Suprapubic skin (tissue), 4 donors: ENCODE results near the gene C11orf24.

Experiments used
- POLR2A ChIP-seq, 2 donors: fragments of 450-650 bp; IDR thresholded peaks; one replicate each; pipeline ENCODE4 v1.6.1; 2017; ENCODE audit warnings: antibody characterized with exemption in 2 of 2, mild to moderate bottlenecking in 2 of 2, moderate library complexity in 2 of 2
- POLR2AphosphoS5 ChIP-seq, 3 donors: sonication (generic); formaldehyde crosslinking; IDR thresholded peaks; one replicate each; pipeline ENCODE4 v1.6.1; 2017; ENCODE audit warnings: antibody characterized with exemption in 3 of 3

DNA sequence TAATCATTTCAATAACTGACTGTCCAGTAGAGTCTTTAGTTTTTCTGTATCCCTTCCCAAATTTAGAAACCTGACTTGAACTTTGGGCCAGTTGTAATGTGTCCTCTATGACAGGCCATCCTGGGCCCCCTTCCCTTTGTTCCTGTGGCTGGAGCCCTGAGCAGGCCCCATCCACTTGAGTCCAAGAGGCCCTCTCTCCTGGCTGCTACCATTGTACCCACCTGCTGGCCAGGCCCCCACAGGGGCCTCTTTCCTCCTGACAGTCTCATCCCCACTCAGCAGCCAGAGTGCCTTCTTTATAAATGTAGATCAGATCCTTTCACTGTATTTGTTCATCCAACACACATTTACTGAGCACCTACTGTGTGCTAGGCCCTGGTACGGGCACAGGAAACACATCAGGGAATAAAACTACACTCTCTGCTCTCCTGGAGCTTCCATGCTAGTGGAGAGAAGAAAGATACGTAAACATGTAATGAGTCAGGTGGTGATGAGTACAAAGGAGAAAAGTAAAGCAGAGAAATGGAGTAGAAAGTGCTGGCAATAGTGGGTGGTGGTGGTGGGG is 37.9 kb upstream of the C11orf24 start:
- TF ChIP-seq POLR2A (IDR thresholded peaks at IDR 0.05) (no peak), POLR2AphosphoS5 (IDR thresholded peaks at IDR 0.05) (no peak)
